HG03571 (cell line): ENCODE results near the gene KRTAP27-1.

ENCODE experiments used
- ATAC-seq: cut with Tn5 transposase; IDR thresholded peaks from one replicate; pipeline ENCODE4 v1.9.1; 2021; ENCODE audit not compliant: unreplicated experiment

The KRTAP27-1 gene, protein sequence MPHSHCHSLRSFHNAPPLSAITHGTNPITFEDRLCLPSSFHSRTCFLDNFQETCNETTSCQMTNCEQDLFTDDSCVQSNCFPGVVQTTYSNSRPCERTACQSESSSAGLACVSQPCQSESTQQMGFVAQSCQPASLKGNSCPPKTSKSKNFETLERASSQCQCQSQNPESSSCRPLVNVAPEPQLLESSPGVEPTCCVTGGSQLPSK

DNA sequence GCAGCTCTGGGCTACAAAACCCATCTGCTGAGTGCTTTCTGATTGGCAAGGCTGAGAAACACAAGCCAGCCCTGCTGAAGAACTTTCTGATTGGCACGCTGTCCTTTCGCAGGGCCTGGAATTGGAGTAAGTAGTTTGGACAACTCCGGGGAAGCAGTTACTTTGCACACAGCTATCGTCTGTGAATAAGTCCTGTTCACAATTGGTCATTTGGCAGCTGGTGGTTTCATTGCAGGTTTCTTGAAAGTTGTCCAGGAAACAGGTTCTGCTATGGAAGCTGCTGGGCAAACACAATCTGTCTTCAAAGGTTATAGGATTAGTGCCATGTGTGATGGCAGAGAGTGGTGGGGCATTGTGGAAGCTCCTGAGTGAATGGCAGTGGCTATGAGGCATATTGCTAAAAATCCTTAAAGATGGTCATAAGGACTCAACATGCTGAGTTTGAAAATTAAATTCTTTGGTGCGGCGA, at the start of gene KRTAP27-1:
Gene KRTAP27-1 (minus strand): TSS at position 419 of the 469 bp plus-strand sequence. CDS start 26 bp downstream, at position 393.
- no peak for ATAC-seq

DNA sequence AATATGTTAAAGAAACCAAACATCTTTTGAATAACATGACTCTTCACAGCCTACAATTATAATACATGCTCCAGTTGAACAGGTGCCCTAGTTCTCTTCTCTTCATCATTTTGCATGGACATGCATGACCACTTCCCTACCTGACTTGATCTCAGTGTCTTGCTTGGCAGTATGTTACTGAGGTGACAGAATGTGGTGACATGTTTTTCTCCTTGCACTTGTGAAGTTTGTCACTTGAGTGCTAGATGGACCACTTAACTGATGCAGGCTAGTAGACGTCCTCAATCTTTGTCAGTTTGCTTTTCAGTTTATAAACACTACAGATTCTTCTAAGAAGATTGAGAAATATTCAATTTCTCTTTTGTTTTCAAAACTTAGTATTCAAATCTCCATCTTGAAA, 44.7 kb upstream of the KRTAP27-1 start:
- no peak for ATAC-seq

DNA sequence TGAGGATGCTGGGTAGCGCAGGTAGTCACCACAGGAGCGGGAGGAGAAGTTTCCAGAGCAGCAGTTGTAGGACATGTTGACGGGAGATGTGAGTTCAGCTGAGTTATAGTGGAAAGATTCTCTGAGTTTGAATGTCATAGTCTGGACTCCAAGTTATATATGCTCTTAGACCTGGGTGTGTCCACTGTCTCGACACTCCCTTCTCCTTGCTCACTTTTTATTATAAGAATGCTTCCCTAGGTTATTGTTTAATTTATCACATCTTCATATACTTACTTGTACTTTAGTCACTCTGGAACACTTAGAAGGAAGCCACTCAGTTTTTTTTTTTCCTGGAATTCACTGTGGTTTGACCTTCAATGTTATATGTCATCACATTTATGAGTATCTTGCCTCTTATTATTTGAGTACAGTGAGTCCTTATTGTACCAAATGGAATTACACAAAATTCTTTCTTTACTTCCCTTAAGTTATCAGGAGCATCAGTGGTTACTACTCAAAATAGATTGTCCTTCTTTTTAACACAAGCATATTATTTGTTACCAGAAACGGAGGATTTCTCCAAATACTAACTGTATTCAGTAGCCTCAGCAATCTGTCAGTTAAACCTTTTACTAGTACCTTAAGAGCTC, 34.8 kb upstream of the KRTAP27-1 start, which contains the start of gene KRTAP13-2:
Gene KRTAP13-2 (minus strand): TSS at position 133 of the 632 bp plus-strand sequence. CDS start 58 bp downstream, at position 75.
- no peak for ATAC-seq

GRCh38 chr21:30355906-30356305, 18.4 kb upstream of the KRTAP27-1 start:
- ATAC-seq: no peak

- ATAC-seq: no peak
Observed at GRCh38 chr21:30354308-30355005, 17.0 kb upstream of the KRTAP27-1 start.

GRCh38 chr21:30351534-30351933, 14.0 kb upstream of the KRTAP27-1 start:
- ATAC-seq: no peak

DNA sequence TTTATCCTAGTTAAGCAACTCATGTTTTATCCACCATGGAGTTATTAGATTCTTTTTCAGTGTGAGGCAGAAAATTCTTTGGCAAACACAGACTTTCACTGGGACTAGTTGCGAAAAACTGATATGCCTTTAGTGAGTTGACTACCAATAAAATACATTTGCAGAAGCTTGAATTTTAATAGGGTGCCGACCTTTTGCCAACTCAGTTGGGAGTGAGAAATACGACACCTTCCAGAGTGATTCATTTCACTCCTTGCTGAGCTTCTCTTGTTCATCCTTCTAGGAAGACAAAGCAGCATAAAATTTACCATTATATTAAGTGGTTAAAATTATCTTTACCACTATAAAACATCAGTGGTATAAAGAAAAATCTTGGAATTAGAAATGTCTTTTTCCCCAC, 12.1 kb upstream of the KRTAP27-1 start:
- no peak for ATAC-seq

DNA sequence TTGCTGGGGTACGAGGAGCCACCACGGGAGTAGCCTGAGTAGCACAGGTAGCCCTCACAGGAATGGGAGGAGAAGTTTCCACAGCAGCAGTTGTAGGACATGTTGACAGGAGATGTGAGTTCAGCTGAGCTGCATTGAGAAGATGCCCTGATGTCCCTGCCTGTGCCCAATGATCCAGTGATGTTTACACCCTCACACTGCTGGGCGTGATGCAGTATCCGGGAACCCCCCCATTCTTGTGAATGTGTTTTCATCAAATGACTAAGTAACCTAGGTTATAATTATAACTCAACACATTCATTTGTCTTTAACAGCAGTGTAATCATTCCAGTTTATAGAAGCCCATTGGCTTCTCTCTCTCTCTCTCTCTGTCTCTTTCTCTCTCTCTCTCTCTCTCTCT, 11.0 kb upstream of the KRTAP27-1 start, which contains the start of gene KRTAP23-1:
Gene KRTAP23-1 (minus strand): TSS at position 101 of the 400 bp plus-strand sequence. CDS start 0 bp downstream, at position 101.
- no peak for ATAC-seq

DNA sequence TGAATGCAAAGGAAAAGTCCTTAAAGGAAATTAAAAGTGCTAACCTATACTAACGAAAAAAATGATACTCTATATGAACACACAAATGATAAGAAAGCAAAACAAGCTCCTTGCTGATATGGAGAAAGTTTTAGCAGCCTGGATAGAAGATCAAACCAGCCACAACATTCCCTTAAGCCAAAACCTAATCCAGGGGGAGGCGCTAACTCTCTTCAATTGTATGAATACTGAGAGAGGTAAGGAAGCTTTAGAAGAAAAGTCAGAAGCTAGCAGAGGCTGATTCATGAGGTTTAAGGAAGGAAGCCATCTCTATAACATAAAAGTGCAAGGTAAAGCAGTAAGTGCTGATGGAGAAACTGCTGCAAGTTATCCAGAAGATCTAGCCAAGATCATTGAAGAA, 7.5 kb upstream of the KRTAP27-1 start:
- no peak for ATAC-seq

GRCh38 chr21:30340714-30341573, 3.5 kb upstream of the KRTAP27-1 start:
- ATAC-seq: no peak

DNA sequence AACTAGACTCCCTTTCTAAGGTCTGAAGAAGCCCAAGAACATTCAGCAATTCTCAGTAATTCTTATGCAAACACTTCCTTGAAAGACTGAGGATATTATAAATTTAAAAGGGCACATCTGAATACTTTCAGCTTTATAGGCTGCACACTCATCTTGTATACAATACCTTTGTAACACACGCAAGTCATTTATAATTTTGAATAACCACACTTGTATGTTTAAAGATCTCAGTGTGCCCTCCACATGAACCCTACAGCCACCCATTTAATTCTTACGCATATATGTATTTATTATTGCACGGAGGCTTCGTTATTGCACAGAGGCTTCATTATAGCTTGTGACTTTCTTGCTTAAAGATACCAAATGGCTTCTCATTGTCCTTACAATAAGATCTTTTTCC, 1.2 kb upstream of the KRTAP27-1 start:
- no peak for ATAC-seq

DNA sequence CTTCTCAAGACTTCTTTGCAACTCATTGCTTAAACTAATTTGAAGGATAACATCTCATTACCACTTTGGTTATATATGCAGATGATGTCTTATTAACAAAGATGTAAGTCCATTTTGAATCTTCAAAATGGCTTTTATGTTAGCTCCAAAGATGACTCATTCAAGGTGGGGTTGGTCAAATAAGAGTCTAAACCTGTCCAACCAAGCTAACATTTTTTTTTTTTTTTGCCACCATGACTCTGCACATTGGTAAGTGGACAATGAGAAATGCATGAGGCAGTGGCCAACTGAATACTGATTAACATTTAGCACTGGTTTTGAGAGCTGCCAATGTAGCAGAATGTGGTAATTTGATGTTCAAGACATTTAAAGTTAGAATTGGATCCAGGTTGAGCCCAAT, 278 bp upstream of the KRTAP27-1 start:
- no peak for ATAC-seq

GRCh38 chr21:30336596-30336995, 898 bp downstream of the KRTAP27-1 start:
- no peak for ATAC-seq

GRCh38 chr21:30333736-30334135, 3.8 kb downstream of the KRTAP27-1 start:
- ATAC-seq: no peak

- no peak for ATAC-seq
Observed at GRCh38 chr21:30332681-30333080, 4.8 kb downstream of the KRTAP27-1 start.

GRCh38 chr21:30329203-30329875, 8.2 kb downstream of the KRTAP27-1 start:
- no peak for ATAC-seq

DNA sequence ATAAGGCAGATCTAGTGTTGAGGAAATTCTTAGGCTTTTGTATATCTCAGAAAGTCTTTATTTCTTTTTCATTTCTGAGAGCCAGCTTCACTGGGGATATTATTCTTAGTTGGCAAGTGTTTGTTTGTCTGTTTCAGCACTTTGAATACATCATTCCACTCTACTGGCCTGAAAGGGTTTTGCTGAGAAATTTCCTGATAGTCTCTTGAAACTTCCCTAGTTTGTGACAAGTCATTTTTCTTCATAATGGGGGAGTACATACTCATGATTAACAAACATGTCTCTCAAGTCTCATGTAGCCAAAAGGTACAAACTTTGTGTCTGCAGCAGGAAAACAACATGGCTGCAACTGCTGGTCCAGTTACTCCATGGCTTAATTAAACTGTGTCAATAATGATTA, 11.1 kb downstream of the KRTAP27-1 start:
- no peak for ATAC-seq

GRCh38 chr21:30320215-30320614, 17.3 kb downstream of the KRTAP27-1 start, which contains the start of gene KRTAP26-1:
TSS of gene KRTAP26-1 (minus strand) at chr21:30320315. CDS start at chr21:30320035, 280 bp downstream.
- no peak for ATAC-seq

- no peak for ATAC-seq
Observed at GRCh38 chr21:30315701-30316100, 21.8 kb downstream of the KRTAP27-1 start.

GRCh38 chr21:30306884-30307283, 30.6 kb downstream of the KRTAP27-1 start:
- no peak for ATAC-seq
